H1 (cell line): ENCODE data around the gene ANKRD24. TPM values are rescaled to one million over a fixed set of nuclear protein-coding genes. Genes with fewer than 3 reads are reported as not detected.

Experiments
- CEBPB ChIP-seq: IDR thresholded peaks from 2 replicates; pipeline ENCODE4 v1.6.1; 2012; ENCODE audit warnings: low read depth, low read length
- CHD2 ChIP-seq: IDR thresholded peaks from 2 replicates; pipeline ENCODE4 v1.6.1; 2012; ENCODE audit warnings: low read length, improper control_type of control experiment
- POU5F1 ChIP-seq: IDR thresholded peaks from 2 replicates; pipeline ENCODE4 v1.6.1; 2011; ENCODE audit warnings: low read depth, mild to moderate bottlenecking, low read length, moderate library complexity
- RBBP5 ChIP-seq: IDR thresholded peaks from 2 replicates; pipeline ENCODE4 v1.7.1; 2012; ENCODE audit warnings: low read depth, mild to moderate bottlenecking, inconsistent platforms, low read length, moderate library complexity, borderline replicate concordance
- SIN3A ChIP-seq, 2 experiments: IDR thresholded peaks in 1 of 2; conservative IDR thresholded peaks in 1 of 2; 2 replicates each; pipeline ENCODE4 v1.6.1; 2011 to 2012; ENCODE audit warnings: low read length in 2 of 2, improper control_type of control experiment in 1 of 2, low read depth in 1 of 2, mild to moderate bottlenecking in 1 of 2
- SIRT6 ChIP-seq: IDR thresholded peaks from one replicate; pipeline ENCODE4 v1.7.1; 2012; ENCODE audit warnings: low read length, inconsistent platforms
- polyA plus RNA-seq, 7 experiments: library from polyadenylated mRNA; depleted of rRNA in 3 of 7; stranded (reverse) in 5 of 7; unstranded in 2 of 7; fragments of >200 nt in 5 of 7; fragments of 200-250 nt in 2 of 7; gene quantifications; 1 replicate in 5 of 7; 2 replicates in 1 of 7; 4 replicates in 1 of 7; pipeline versions ENCODE4 v1.2.1 to v1.2.3, GENCODE V29; 2011 to 2013; ENCODE audit warnings: missing spikeins in 2 of 7, mixed read lengths in 2 of 7
- total RNA-seq: library from RNA; stranded (reverse); fragmentation: NEBNext Ultra II Directional; extraction: Animal tissue kit (Norgen Biotek cat#: 25700); gene quantifications from 2 replicates; pipeline ENCODE4 v1.2.1, GENCODE V29; 2021
- TF ChIP-seq, protein P1 (sequence below): IDR thresholded peaks from 2 replicates; pipeline ENCODE4 v1.6.1; 2011; ENCODE audit warnings: low read length, improper control_type of control experiment
- TF ChIP-seq, protein P2 (sequence below): IDR thresholded peaks from 2 replicates; pipeline ENCODE4 v1.6.1; 2012; ENCODE audit warnings: inconsistent platforms

The ANKRD24 gene
- total and polyA plus RNA-seq, 2 of the 8 experiments (the other 6 are each of a cell fraction or from before 2014, with no cell fraction given), result 7.6 to 14.1 TPM

DNA sequence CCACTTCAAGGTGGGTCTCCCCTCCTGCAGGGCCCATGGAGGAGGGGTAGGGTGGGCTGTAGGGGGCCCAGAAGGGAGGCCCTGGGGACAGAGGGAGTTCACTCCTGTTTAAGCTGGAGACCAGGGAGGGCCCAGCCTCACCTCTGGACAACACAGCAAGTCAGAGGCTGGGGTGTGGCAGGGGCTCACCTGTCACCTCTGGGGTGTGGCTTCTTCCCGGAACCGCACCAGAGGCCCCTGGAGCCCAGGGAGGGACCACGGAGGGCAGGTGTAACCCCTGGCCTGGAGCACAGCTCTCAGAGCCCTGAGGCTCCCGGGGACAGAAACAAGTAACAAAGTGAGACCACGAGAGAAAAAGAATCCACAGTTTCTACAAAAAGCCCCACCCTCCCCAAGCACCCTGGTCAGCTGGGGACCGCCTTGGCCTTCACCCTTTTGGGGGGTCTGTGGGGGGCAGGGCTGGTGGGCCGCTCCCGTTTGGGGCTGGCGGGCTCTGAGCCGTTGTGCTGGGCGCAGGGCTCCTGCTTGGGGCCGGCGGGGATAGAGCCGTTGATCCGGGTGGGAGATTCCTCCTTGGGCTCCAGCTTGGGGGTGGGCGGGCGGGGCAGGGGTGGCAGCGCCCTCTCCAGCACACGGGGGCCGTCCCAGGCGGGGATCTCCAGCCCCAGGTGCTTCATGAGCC is 8.1 kb upstream of the ANKRD24 start (continued):
- TF ChIP-seq, protein P1, sequence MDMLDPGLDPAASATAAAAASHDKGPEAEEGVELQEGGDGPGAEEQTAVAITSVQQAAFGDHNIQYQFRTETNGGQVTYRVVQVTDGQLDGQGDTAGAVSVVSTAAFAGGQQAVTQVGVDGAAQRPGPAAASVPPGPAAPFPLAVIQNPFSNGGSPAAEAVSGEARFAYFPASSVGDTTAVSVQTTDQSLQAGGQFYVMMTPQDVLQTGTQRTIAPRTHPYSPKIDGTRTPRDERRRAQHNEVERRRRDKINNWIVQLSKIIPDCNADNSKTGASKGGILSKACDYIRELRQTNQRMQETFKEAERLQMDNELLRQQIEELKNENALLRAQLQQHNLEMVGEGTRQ, result no peak
- no peak for TF ChIP-seq SIN3A (conservative IDR thresholded peaks at IDR 0.05 in 1 of 2, IDR thresholded peaks at IDR 0.05 in 1 of 2; ENCODE audit: low read depth in 1 of 2, low read length in 2 of 2)
- TF ChIP-seq POU5F1, result no peak
- no peak for TF ChIP-seq RBBP5
- TF ChIP-seq CEBPB, result no peak
- TF ChIP-seq, protein P2, sequence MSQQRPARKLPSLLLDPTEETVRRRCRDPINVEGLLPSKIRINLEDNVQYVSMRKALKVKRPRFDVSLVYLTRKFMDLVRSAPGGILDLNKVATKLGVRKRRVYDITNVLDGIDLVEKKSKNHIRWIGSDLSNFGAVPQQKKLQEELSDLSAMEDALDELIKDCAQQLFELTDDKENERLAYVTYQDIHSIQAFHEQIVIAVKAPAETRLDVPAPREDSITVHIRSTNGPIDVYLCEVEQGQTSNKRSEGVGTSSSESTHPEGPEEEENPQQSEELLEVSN, result no peak
- no peak for TF ChIP-seq CHD2
- TF ChIP-seq SIRT6, result no peak
